Trophoblast cell (in vitro differentiated cells and primary cell): Measurements from ENCODE around the gene B4GALNT3.
A peak's percentile ranks its signal among the peaks of the same experiment; 100 is the strongest.

Source experiments
- DNase-seq, 2 donors: peaks; one replicate each; pipeline ENCODE4 v3.0.0-alpha.2; 2016
- H2AFZ ChIP-seq: 2 replicates; pipeline ENCODE4 v1.6.1; 2013; ENCODE audit warnings: low read length, moderate library complexity, mild to moderate bottlenecking; ENCODE audit not compliant: insufficient read depth, poor library complexity
- H2AK5ac ChIP-seq: 2 replicates; pipeline ENCODE4 v1.6.1; 2013; ENCODE audit warnings: mild to moderate bottlenecking, low read length
- H2BK120ac ChIP-seq: 2 replicates; pipeline ENCODE4 v1.6.1; 2013; ENCODE audit warnings: low read length, mild to moderate bottlenecking, moderate library complexity; ENCODE audit not compliant: insufficient read depth, poor library complexity
- H2BK12ac ChIP-seq: 2 replicates; pipeline ENCODE4 v1.6.1; 2013; ENCODE audit warnings: mild to moderate bottlenecking, low read length, moderate library complexity
- H2BK5ac ChIP-seq: 2 replicates; pipeline ENCODE4 v1.6.1; 2013; ENCODE audit warnings: low read length, low read depth, moderate library complexity, mild to moderate bottlenecking; ENCODE audit not compliant: poor library complexity
- H3K14ac ChIP-seq: 2 replicates; pipeline ENCODE4 v1.6.1; 2013; ENCODE audit warnings: mild to moderate bottlenecking, low read length
- H3K18ac ChIP-seq: 2 replicates; pipeline ENCODE4 v1.6.1; 2013; ENCODE audit warnings: mild to moderate bottlenecking, low read length
- H3K23ac ChIP-seq: 2 replicates; pipeline ENCODE4 v1.6.1; 2013; ENCODE audit warnings: low read length
- H3K27ac ChIP-seq: 2 replicates; pipeline ENCODE4 v1.5.1; 2013; ENCODE audit warnings: low read depth, mild to moderate bottlenecking, inconsistent platforms, low read length, moderate library complexity
- H3K27me3 ChIP-seq: 2 replicates; pipeline ENCODE4 v1.6.1; 2013; ENCODE audit warnings: inconsistent platforms, mild to moderate bottlenecking, low read length, moderate library complexity; ENCODE audit not compliant: insufficient read depth
- H3K36me3 ChIP-seq, 2 experiments: 1 replicate in 1 of 2; 2 replicates in 1 of 2; pipeline ENCODE4 v1.6.1; 2013; ENCODE audit warnings: low read length in 2 of 2, mild to moderate bottlenecking in 2 of 2, moderate library complexity in 1 of 2; ENCODE audit not compliant: insufficient read depth in 2 of 2, control insufficient read depth in 1 of 2
- H3K4ac ChIP-seq: 2 replicates; pipeline ENCODE4 v1.6.1; 2013; ENCODE audit warnings: low read depth, mild to moderate bottlenecking, low read length, moderate library complexity
- H3K4me1 ChIP-seq, 2 experiments: 1 replicate in 1 of 2; 2 replicates in 1 of 2; pipeline ENCODE4 v1.6.1; 2013; ENCODE audit warnings: low read length in 2 of 2, mild to moderate bottlenecking in 2 of 2, moderate library complexity in 1 of 2; ENCODE audit not compliant: insufficient read depth in 2 of 2, control insufficient read depth in 1 of 2
- H3K4me2 ChIP-seq: 2 replicates; pipeline ENCODE4 v1.6.1; 2013; ENCODE audit warnings: inconsistent platforms, mild to moderate bottlenecking, low read length, moderate library complexity
- H3K4me3 ChIP-seq: 2 replicates; pipeline ENCODE4 v1.5.1; 2013; ENCODE audit warnings: mild to moderate bottlenecking, low read depth, low read length, inconsistent platforms
- H3K79me1 ChIP-seq: one replicate; pipeline ENCODE4 v1.6.1; 2013; ENCODE audit warnings: low read length
- H3K79me2 ChIP-seq: 2 replicates; pipeline ENCODE4 v1.6.1; 2013; ENCODE audit warnings: low read length, mild to moderate bottlenecking; ENCODE audit not compliant: control insufficient read depth, insufficient read depth, poor library complexity
- H3K9ac ChIP-seq: 2 replicates; pipeline ENCODE4 v1.6.1; 2013; ENCODE audit warnings: mild to moderate bottlenecking, low read length
- H3K9me3 ChIP-seq: 2 replicates; pipeline ENCODE4 v1.6.1; 2013; ENCODE audit warnings: low read depth, mild to moderate bottlenecking, control low read depth, inconsistent platforms, low read length; ENCODE audit not compliant: insufficient read depth
- H4K12ac ChIP-seq: 2 replicates; pipeline ENCODE4 v1.6.1; 2013; ENCODE audit warnings: low read depth, mild to moderate bottlenecking, low read length, moderate library complexity
- H4K8ac ChIP-seq: 2 replicates; pipeline ENCODE4 v1.6.1; 2013; ENCODE audit warnings: low read depth, mild to moderate bottlenecking, low read length, moderate library complexity
- H4K91ac ChIP-seq: one replicate; pipeline ENCODE4 v1.6.1; 2013; ENCODE audit warnings: low read depth, mild to moderate bottlenecking, low read length, moderate library complexity
- WGBS: extraction: QIAGEN DNeasy Blood & Tissue Kit; methylation state at CpG from one replicate; pipeline ENCODE4 v1.1.7; 2013; ENCODE audit warnings: missing lambda C conversion rate; ENCODE audit not compliant: insufficient read length, insufficient coverage; ENCODE audit errors: extremely low coverage; 5-methylcytosine and 5-hydroxymethylcytosine counted together

B4GALNT3 gene

GRCh38 chr12:513446-513845 lies 53.7 kb downstream of the B4GALNT3 start:
- H2BK120ac ChIP-seq = no peak overlapping the region
- no peak overlapping the region for H3K9ac ChIP-seq
- H3K14ac ChIP-seq = no peak overlapping the region
- H3K36me3 ChIP-seq = no peaks in the 10 kb centered on the region
- no peak overlapping the region for H3K4me3 ChIP-seq
- no peak overlapping the region for H2AFZ ChIP-seq
- H3K18ac ChIP-seq = no peak overlapping the region
- H3K4me2 ChIP-seq = no peak overlapping the region
- no CpG with 5 or more reads among the region's 7 CpGs for WGBS
- H3K79me2 ChIP-seq = no peaks in the 10 kb centered on the region
- no peaks in the 10 kb centered on the region for H3K27me3 ChIP-seq
- H3K4me1 ChIP-seq = peaks cover 18% of the 10 kb centered on the region in 2 experiments
- H3K27ac ChIP-seq = no peak overlapping the region
- no peak overlapping the region for H4K91ac ChIP-seq
- DNase-seq = peak; percentile 68 to 89
- H2AK5ac ChIP-seq = no peak overlapping the region
- no peak overlapping the region for H3K23ac ChIP-seq
- no peak overlapping the region for H2BK5ac ChIP-seq
- H2BK12ac ChIP-seq = no peak overlapping the region
- no peaks in the 10 kb centered on the region for H3K79me1 ChIP-seq
- no peak overlapping the region for H4K12ac ChIP-seq
- H4K8ac ChIP-seq = no peak overlapping the region
- peaks cover 4% of the 10 kb centered on the region for H3K9me3 ChIP-seq
- H3K4ac ChIP-seq = no peak overlapping the region

- Histone ChIP-seq H4K12ac (no peak overlapping the region), H3K27ac (no peak overlapping the region), H2BK5ac (no peak overlapping the region), H3K79me1 (peaks cover 4% of the 10 kb centered on the region), H3K79me2 (no peaks in the 10 kb centered on the region), H3K14ac (no peak overlapping the region), H3K9me3 (peaks cover 3% of the 10 kb centered on the region), H4K8ac (no peak overlapping the region), H3K27me3 (no peaks in the 10 kb centered on the region), H3K4me1 (peaks cover 21 to 25% of the 10 kb centered on the region in 2 experiments), H2BK120ac (no peak overlapping the region), H3K18ac (no peak overlapping the region), H3K4me3 (no peak overlapping the region), H3K36me3 (no peaks in the 10 kb centered on the region), H3K4me2 (no peak overlapping the region), H2BK12ac (no peak overlapping the region), H4K91ac (no peak overlapping the region), H2AK5ac (no peak overlapping the region), H3K23ac (no peak overlapping the region), H3K9ac (no peak overlapping the region), H2AFZ (no peak overlapping the region), H3K4ac (no peak overlapping the region)
- no CpG with 5 or more reads among the region's 3 CpGs for WGBS
- peak; percentile 46 to 71 for DNase-seq
Measured at GRCh38 chr12:517538-517937, 57.8 kb downstream of the B4GALNT3 start.

DNA sequence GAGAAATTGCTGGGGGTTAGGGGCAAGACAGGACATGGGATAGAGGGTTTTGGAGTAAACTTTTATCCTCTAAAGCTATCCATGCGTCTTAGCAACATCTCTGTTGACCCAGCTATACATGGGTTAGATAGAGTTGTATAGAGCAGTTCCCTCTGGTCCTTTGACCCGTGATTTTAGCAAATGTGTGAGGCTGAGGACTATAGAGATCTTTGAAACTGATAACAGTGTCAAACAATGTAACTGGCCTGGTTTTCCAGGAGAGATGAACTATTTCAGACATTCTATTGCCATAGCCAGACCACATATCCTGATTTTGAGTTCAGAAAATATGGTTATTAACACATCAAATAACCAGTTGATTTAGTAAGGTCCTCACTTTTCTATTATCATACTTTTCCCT lies 60.4 kb downstream of the B4GALNT3 start:
- peaks cover 16 to 23% of the 10 kb centered on the region in 2 experiments for H3K4me1 ChIP-seq
- no peak overlapping the region for H3K23ac ChIP-seq
- H3K4me2 ChIP-seq = no peak overlapping the region
- no peaks in the 10 kb centered on the region for H3K9me3 ChIP-seq
- peak overlapping the region; percentile 10 for H2BK12ac ChIP-seq
- WGBS = no CpG with 5 or more reads among the region's 2 CpGs
- no peak overlapping the region for H3K27ac ChIP-seq
- DNase-seq = peak in 1 of 2 donors; percentile 80
- H4K12ac ChIP-seq = no peak overlapping the region
- H3K4me3 ChIP-seq = no peak overlapping the region
- no peaks in the 10 kb centered on the region for H3K36me3 ChIP-seq
- H2BK120ac ChIP-seq = peak overlapping the region; percentile 18
- H3K79me2 ChIP-seq = no peaks in the 10 kb centered on the region
- peak overlapping the region; percentile 49 for H3K14ac ChIP-seq
- H4K91ac ChIP-seq = no peak overlapping the region
- H2BK5ac ChIP-seq = no peak overlapping the region
- no peak overlapping the region for H2AK5ac ChIP-seq
- H3K4ac ChIP-seq = no peak overlapping the region
- no peak overlapping the region for H4K8ac ChIP-seq
- H3K79me1 ChIP-seq = peaks cover 4% of the 10 kb centered on the region
- no peak overlapping the region for H3K9ac ChIP-seq
- no peak overlapping the region for H2AFZ ChIP-seq
- no peak overlapping the region for H3K18ac ChIP-seq
- no peaks in the 10 kb centered on the region for H3K27me3 ChIP-seq

- H4K12ac ChIP-seq = no peak overlapping the region
- H2BK5ac ChIP-seq = no peak overlapping the region
- no peaks in the 10 kb centered on the region for H3K9me3 ChIP-seq
- H3K4me2 ChIP-seq = no peak overlapping the region
- DNase-seq = peak in 1 of 2 donors; percentile 28
- H3K9ac ChIP-seq = no peak overlapping the region
- no peak overlapping the region for H2AK5ac ChIP-seq
- no peak overlapping the region for H3K4me3 ChIP-seq
- no peak overlapping the region for H3K14ac ChIP-seq
- no CpG with 5 or more reads among the region's 7 CpGs for WGBS
- H3K27me3 ChIP-seq = no peaks in the 10 kb centered on the region
- H3K79me2 ChIP-seq = no peaks in the 10 kb centered on the region
- no peak overlapping the region for H3K18ac ChIP-seq
- no peak overlapping the region for H4K8ac ChIP-seq
- H3K79me1 ChIP-seq = peaks cover 6% of the 10 kb centered on the region
- H3K27ac ChIP-seq = no peak overlapping the region
- no peak overlapping the region for H3K4ac ChIP-seq
- H2BK120ac ChIP-seq = no peak overlapping the region
- H3K36me3 ChIP-seq = no peaks in the 10 kb centered on the region
- no peak overlapping the region for H4K91ac ChIP-seq
- H3K4me1 ChIP-seq = peaks cover 14 to 20% of the 10 kb centered on the region in 2 experiments
- H3K23ac ChIP-seq = no peak overlapping the region
- no peak overlapping the region for H2AFZ ChIP-seq
- no peak overlapping the region for H2BK12ac ChIP-seq
Measured at GRCh38 chr12:522692-523378, 63.1 kb downstream of the B4GALNT3 start.
